Fibroblast of lung (primary cell): ENCODE results near the gene BICRA. TPM values are rescaled to one million over a fixed set of nuclear protein-coding genes. Genes with fewer than 3 reads are reported as not detected.
A peak's percentile ranks its signal among the peaks of the same experiment; 100 is the strongest.

Experiments
- DNase-seq, 2 donors: peaks; one replicate each; pipeline versions ENCODE4 v3.0.0 to v3.0.0-alpha.2; 2010; ENCODE audit warnings: low read depth in 2 of 2
- H2AFZ ChIP-seq: 2 replicates; pipeline ENCODE4 v1.5.1; 2012; ENCODE audit warnings: low read length, control low read depth, inconsistent platforms
- H3K27ac ChIP-seq: 2 replicates; pipeline ENCODE4 v1.5.1; 2011; ENCODE audit warnings: low read length, control low read depth; ENCODE audit not compliant: insufficient read depth
- H3K27me3 ChIP-seq: 2 replicates; pipeline ENCODE4 v1.5.1; 2011; ENCODE audit warnings: mild to moderate bottlenecking, low read length; ENCODE audit not compliant: control insufficient read depth, insufficient read depth
- H3K36me3 ChIP-seq: 2 replicates; pipeline ENCODE4 v1.5.1; 2011; ENCODE audit warnings: low read length; ENCODE audit not compliant: control insufficient read depth, insufficient read depth
- H3K4me1 ChIP-seq: 2 replicates; pipeline ENCODE4 v1.5.1; 2011; ENCODE audit warnings: low read length; ENCODE audit not compliant: control insufficient read depth, insufficient read depth; ENCODE audit errors: extremely low read depth
- H3K4me2 ChIP-seq: 2 replicates; pipeline ENCODE4 v1.5.1; 2011; ENCODE audit warnings: low read length, control low read depth; ENCODE audit not compliant: insufficient read depth; ENCODE audit errors: extremely low read depth
- H3K4me3 ChIP-seq, 4 experiments: fragments of 200-600 bp in 1 of 4; sonication (generic) in 1 of 4; replicated peaks in 1 of 4; 2 replicates each; pipeline ENCODE4 v1.5.1; 2011 to 2016; ENCODE audit warnings: low read length in 4 of 4, low read depth in 3 of 4, mild to moderate bottlenecking in 3 of 4, control low read depth in 2 of 4, inconsistent platforms in 1 of 4, mixed read lengths in 1 of 4; ENCODE audit not compliant: insufficient read depth in 1 of 4; ENCODE audit errors: control extremely low read depth in 1 of 4
- H3K79me2 ChIP-seq: 2 replicates; pipeline ENCODE4 v1.5.1; 2012; ENCODE audit warnings: mild to moderate bottlenecking, low read length, inconsistent platforms; ENCODE audit not compliant: control insufficient read depth, insufficient read depth
- H3K9ac ChIP-seq: 2 replicates; pipeline ENCODE4 v1.5.1; 2011; ENCODE audit warnings: mild to moderate bottlenecking, low read length, control low read depth; ENCODE audit not compliant: insufficient read depth
- H3K9me3 ChIP-seq: 2 replicates; pipeline ENCODE4 v1.5.1; 2012; ENCODE audit warnings: low read depth, low read length; ENCODE audit not compliant: control insufficient read depth, insufficient read depth
- H4K20me1 ChIP-seq: 2 replicates; pipeline ENCODE4 v1.5.1; 2011; ENCODE audit warnings: low read length; ENCODE audit not compliant: control insufficient read depth, insufficient read depth; ENCODE audit errors: extremely low read depth
- EZH2 ChIP-seq: IDR thresholded peaks from 2 replicates; pipeline ENCODE4 v1.5.1; 2012; ENCODE audit warnings: low read length, control low read depth, mild to moderate bottlenecking; ENCODE audit errors: missing control alignments
- polyA plus RNA-seq, 2 donors: library from polyadenylated mRNA; depleted of rRNA in 1 of 2; stranded (reverse) in 1 of 2; unstranded in 1 of 2; fragments of >200 nt; gene quantifications; 2 replicates each; pipeline ENCODE4 v1.2.1, GENCODE V29; 2011 to 2012; ENCODE audit warnings: missing spikeins in 1 of 2
- total RNA-seq: library from RNA; depleted of rRNA; stranded (reverse); fragments of >200 nt; gene quantifications from 2 replicates; pipeline ENCODE4 v1.2.1, GENCODE V29; 2014
- TF ChIP-seq, protein P1 (sequence below), 2 donors: IDR thresholded peaks in 1 of 2; conservative IDR thresholded peaks in 1 of 2; 1 replicate in 1 of 2; 2 replicates in 1 of 2; pipeline ENCODE4 v1.5.1; 2011 to 2012; ENCODE audit warnings: low read length in 2 of 2, control low read depth in 1 of 2, inconsistent platforms in 1 of 2, low read depth in 1 of 2, mild to moderate bottlenecking in 1 of 2

BICRA gene
- total and polyA plus RNA-seq, 2 donors (not counting 1 experiment from before 2014, with no cell fraction given), result 0.44 to 3.8 TPM

DNA sequence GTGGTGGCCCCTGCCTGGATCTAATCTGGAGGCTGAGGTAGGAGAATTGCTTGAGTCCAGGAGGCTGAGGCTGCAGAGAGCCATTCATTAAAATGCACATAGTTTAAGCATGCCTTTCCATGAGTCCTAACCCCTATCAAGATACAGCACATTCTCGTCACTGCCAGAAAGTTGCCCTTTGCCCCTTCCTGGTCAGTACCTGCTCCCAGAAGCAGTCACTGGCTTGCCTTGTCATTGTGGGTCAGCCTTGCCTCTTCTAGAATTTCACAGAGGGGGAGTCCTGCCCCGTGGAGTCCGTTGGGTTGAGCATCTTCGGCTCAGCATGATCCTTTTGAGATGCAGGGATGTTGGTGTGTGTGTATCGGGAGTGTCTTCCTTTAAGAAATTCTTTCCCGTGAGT, 10.8 kb downstream of the BICRA start:
- DNase-seq, result peak in 1 of 2 donors; percentile 74
- H2AFZ ChIP-seq, result no peak overlapping the region

DNA sequence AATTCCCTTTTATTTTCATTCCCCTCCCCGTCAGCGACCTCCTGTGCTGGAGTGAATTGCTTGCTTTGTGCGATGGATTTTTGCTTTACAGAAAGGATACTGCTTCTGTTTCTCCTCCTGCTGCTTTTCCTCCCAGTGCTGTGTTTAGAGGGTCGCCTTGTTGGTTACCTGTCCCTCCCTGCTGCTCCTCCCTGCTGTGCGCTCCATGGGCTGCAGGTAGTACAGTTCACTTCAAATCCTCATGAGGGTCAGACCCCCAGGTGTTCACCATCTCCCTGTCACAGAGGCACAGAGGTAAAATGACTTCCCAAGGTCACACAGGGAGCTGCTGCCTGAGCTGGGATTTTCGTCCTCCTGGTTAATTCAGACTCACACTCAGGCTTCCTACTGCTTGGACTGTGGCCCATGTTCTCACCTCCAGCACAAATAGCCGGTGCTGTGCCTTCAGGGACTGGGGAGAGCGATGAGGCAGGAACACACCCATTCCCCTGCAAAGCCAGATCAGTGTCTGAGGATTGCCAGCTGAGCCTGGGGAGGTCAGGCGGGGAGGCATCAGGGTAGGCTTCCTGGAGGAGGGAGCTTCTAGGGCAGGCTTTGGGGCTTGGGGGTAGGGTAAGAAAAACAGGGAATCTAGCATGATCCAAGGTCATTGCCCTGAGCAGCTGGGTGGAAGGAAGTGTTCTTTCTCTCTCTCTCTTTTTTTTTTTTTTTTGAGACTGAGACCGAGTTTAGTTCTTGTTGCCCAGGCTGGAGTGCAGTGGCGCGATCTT, 14.4 kb downstream of the BICRA start:
- H2AFZ ChIP-seq, result no peak overlapping the region
- no peak for TF ChIP-seq EZH2
- TF ChIP-seq, protein P1, sequence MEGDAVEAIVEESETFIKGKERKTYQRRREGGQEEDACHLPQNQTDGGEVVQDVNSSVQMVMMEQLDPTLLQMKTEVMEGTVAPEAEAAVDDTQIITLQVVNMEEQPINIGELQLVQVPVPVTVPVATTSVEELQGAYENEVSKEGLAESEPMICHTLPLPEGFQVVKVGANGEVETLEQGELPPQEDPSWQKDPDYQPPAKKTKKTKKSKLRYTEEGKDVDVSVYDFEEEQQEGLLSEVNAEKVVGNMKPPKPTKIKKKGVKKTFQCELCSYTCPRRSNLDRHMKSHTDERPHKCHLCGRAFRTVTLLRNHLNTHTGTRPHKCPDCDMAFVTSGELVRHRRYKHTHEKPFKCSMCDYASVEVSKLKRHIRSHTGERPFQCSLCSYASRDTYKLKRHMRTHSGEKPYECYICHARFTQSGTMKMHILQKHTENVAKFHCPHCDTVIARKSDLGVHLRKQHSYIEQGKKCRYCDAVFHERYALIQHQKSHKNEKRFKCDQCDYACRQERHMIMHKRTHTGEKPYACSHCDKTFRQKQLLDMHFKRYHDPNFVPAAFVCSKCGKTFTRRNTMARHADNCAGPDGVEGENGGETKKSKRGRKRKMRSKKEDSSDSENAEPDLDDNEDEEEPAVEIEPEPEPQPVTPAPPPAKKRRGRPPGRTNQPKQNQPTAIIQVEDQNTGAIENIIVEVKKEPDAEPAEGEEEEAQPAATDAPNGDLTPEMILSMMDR (conservative IDR thresholded peaks at IDR 0.05 in 1 of 2, IDR thresholded peaks at IDR 0.05 in 1 of 2; ENCODE audit: low read depth in 1 of 2, low read length in 2 of 2), result no peak
- no peaks in the 10 kb centered on the region for H3K27me3 ChIP-seq
- H3K4me2 ChIP-seq, result no peak overlapping the region
- H3K9me3 ChIP-seq, result no peaks in the 10 kb centered on the region
- H3K36me3 ChIP-seq, result no peaks in the 10 kb centered on the region
- H3K27ac ChIP-seq, result no peak overlapping the region
- H4K20me1 ChIP-seq, result no peaks in the 10 kb centered on the region
- peaks cover 70% of the 10 kb centered on the region for H3K79me2 ChIP-seq
- H3K9ac ChIP-seq, result no peak overlapping the region
- H3K4me3 ChIP-seq, result no peak overlapping the region
- no peaks in the 10 kb centered on the region for H3K4me1 ChIP-seq
- DNase-seq, result no peak

More for the DNA sequence above, 10.8 kb downstream of the BICRA start:
- Histone ChIP-seq H3K27ac (peak overlapping the region; percentile 10), H3K4me3 (no peak overlapping the region), H4K20me1 (peaks cover 4% of the 10 kb centered on the region), H3K9me3 (no peaks in the 10 kb centered on the region), H3K4me2 (no peak overlapping the region), H3K27me3 (no peaks in the 10 kb centered on the region), H3K79me2 (peaks cover 74% of the 10 kb centered on the region), H3K36me3 (no peaks in the 10 kb centered on the region), H3K4me1 (no peaks in the 10 kb centered on the region), H3K9ac (no peak overlapping the region)
- TF ChIP-seq EZH2, result no peak
- TF ChIP-seq, protein P1 (conservative IDR thresholded peaks at IDR 0.05 in 1 of 2, IDR thresholded peaks at IDR 0.05 in 1 of 2; ENCODE audit: low read depth in 1 of 2, low read length in 2 of 2), result no peak

DNA sequence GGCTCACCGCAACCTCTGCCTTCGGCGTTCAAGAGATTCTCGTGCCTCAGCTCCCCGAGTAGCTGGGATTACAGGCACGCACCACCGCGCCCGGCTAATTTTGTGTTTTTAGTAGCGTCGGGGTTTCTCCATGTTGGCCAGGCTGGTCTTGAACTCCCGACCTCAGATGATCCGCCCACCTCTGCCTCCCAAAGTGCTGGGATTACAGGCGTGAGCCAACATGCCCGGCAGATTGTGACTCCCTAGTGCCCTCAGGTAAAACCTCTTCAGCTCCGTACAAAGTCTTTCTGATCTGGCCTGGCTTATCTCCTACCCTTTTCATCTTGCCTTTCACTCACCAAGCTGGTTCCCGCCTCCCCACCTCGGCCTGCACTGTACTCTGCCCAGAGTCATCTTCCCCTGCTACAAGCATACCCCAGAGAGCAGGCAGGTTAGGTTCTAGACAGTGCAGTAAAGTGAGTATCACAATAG, 15.0 kb downstream of the BICRA start:
- Histone ChIP-seq H4K20me1 (no peaks in the 10 kb centered on the region), H3K9ac (no peak overlapping the region), H3K79me2 (peaks cover 66% of the 10 kb centered on the region), H3K27ac (no peak overlapping the region), H2AFZ (no peak overlapping the region), H3K9me3 (no peaks in the 10 kb centered on the region), H3K27me3 (no peaks in the 10 kb centered on the region), H3K4me3 (no peak overlapping the region), H3K4me1 (no peaks in the 10 kb centered on the region), H3K4me2 (no peak overlapping the region), H3K36me3 (no peaks in the 10 kb centered on the region)
- DNase-seq, result no peak
- no peak for TF ChIP-seq EZH2
- TF ChIP-seq, protein P1 (conservative IDR thresholded peaks at IDR 0.05 in 1 of 2, IDR thresholded peaks at IDR 0.05 in 1 of 2; ENCODE audit: low read depth in 1 of 2, low read length in 2 of 2), result no peak
